Measurements from ENCODE around the gene GPR162. TPM values are rescaled to one million over a fixed set of nuclear protein-coding genes. Genes with fewer than 3 reads are reported as not detected.

Gene GPR162
- total and polyA plus RNA-seq, 2 experiments from 2014 or later = 38.6 to 41.1 TPM

GRCh38 chr12:6774499-6775062 is 47.0 kb upstream of the GPR162 start:
- H3K4me3 ChIP-seq = no peak overlapping the region
- peaks cover 29% of the 10 kb centered on the region for H3K27me3 ChIP-seq
- no peak for DNase-seq (ENCODE audit: low read depth in 1 of 2, low spot score in 1 of 2)
- no peak overlapping the region for H3K27ac ChIP-seq
- H3K4me1 ChIP-seq (ENCODE audit: low read depth) = peaks cover 6% of the 10 kb centered on the region
- no peak for TF ChIP-seq CTCF (IDR thresholded peaks at IDR 0.05; ENCODE audit: low read depth, low read length)
- no peaks in the 10 kb centered on the region for H3K36me3 ChIP-seq
- no peaks in the 10 kb centered on the region for H3K9me3 ChIP-seq (ENCODE audit: low read depth)

DNA sequence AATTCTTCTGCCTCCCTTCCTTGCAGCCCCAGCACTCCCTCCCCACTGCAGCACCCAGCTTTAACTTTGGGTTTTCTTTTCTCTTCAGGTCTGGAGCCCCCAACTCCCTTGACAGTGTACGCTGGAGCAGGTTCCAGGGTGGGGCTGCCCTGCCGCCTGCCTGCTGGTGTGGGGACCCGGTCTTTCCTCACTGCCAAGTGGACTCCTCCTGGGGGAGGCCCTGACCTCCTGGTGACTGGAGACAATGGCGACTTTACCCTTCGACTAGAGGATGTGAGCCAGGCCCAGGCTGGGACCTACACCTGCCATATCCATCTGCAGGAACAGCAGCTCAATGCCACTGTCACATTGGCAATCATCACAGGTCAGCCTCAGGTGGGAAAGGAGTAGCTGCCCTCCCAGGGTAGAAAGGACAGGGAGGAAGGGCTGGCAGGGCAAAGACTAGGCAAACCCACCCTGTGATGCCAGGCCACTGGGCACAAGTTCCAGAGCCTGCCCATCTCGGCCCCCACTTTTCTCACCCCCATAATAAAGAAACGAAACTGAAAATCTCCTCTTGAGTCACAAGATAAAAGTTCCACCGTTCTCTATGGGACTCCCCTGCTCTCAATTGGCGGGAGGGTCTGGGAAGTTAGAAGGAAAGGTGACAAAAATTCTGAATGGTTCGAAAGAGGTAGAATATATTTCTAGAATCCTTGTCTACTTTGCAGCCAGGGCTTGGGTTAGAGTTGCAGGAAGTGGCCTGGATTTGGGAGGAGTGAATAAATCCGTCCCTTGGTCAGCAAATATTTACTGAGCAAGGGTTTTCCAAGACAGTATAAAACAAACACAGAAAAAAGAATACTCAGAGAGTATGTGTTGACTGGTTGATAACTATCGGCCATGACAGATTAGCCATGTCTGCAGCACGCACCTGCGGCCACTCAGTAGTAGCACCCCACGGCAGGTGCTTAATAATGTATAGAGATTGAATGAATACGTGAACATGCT is 46.1 kb upstream of the GPR162 start:
- no peaks in the 10 kb centered on the region for H3K36me3 ChIP-seq
- DNase-seq (ENCODE audit: low read depth in 1 of 2, low spot score in 1 of 2) = no peak
- no peaks in the 10 kb centered on the region for H3K9me3 ChIP-seq (ENCODE audit: low read depth)
- H3K27me3 ChIP-seq = peaks cover 29% of the 10 kb centered on the region
- peaks cover 6% of the 10 kb centered on the region for H3K4me1 ChIP-seq (ENCODE audit: low read depth)
- H3K4me3 ChIP-seq = no peak overlapping the region
- H3K27ac ChIP-seq = no peak overlapping the region
- no peak for TF ChIP-seq CTCF (IDR thresholded peaks at IDR 0.05; ENCODE audit: low read depth, low read length)

DNA sequence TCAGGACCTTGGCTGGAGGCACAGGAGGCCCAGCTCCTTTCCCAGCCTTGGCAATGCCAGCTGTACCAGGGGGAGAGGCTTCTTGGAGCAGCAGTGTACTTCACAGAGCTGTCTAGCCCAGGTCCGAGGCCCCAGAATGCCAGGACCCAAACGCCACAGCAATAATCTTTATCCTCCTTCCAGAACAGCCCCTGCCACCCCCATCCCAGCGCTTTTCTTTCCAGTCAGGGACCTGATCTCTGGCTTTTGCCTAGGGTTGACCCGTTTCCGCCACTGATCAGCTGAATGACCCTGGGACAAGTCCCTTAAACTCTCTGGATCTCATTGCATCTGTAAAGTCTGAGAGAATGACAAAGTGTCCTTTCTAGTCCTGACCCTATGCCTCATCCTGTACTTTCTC is 44.2 kb upstream of the GPR162 start:
- H3K27ac ChIP-seq = no peak overlapping the region

GRCh38 chr12:6778217-6778573 is 43.4 kb upstream of the GPR162 start:
- H3K4me3 ChIP-seq = peak overlapping the region; percentile 32
- H3K27me3 ChIP-seq = peaks cover 15% of the 10 kb centered on the region
- no peak for TF ChIP-seq CTCF (IDR thresholded peaks at IDR 0.05; ENCODE audit: low read depth, low read length)
- H3K4me1 ChIP-seq (ENCODE audit: low read depth) = peaks cover 11% of the 10 kb centered on the region
- H3K36me3 ChIP-seq = no peaks in the 10 kb centered on the region
- H3K27ac ChIP-seq = peak overlapping the region; percentile 26
- peak in 1 of 2 donors; percentile 59 for DNase-seq (ENCODE audit: low read depth in 1 of 2, low spot score in 1 of 2)
- H3K9me3 ChIP-seq (ENCODE audit: low read depth) = no peaks in the 10 kb centered on the region

More for the DNA sequence above, 44.2 kb upstream of the GPR162 start:
- peaks cover 6% of the 10 kb centered on the region for H3K4me1 ChIP-seq (ENCODE audit: low read depth)
- peaks cover 23% of the 10 kb centered on the region for H3K27me3 ChIP-seq
- H3K36me3 ChIP-seq = no peaks in the 10 kb centered on the region
- H3K9me3 ChIP-seq (ENCODE audit: low read depth) = no peaks in the 10 kb centered on the region
- no peak overlapping the region for H3K4me3 ChIP-seq
- no peak for TF ChIP-seq CTCF (IDR thresholded peaks at IDR 0.05; ENCODE audit: low read depth, low read length)
- DNase-seq (ENCODE audit: low read depth in 1 of 2, low spot score in 1 of 2) = no peak

DNA sequence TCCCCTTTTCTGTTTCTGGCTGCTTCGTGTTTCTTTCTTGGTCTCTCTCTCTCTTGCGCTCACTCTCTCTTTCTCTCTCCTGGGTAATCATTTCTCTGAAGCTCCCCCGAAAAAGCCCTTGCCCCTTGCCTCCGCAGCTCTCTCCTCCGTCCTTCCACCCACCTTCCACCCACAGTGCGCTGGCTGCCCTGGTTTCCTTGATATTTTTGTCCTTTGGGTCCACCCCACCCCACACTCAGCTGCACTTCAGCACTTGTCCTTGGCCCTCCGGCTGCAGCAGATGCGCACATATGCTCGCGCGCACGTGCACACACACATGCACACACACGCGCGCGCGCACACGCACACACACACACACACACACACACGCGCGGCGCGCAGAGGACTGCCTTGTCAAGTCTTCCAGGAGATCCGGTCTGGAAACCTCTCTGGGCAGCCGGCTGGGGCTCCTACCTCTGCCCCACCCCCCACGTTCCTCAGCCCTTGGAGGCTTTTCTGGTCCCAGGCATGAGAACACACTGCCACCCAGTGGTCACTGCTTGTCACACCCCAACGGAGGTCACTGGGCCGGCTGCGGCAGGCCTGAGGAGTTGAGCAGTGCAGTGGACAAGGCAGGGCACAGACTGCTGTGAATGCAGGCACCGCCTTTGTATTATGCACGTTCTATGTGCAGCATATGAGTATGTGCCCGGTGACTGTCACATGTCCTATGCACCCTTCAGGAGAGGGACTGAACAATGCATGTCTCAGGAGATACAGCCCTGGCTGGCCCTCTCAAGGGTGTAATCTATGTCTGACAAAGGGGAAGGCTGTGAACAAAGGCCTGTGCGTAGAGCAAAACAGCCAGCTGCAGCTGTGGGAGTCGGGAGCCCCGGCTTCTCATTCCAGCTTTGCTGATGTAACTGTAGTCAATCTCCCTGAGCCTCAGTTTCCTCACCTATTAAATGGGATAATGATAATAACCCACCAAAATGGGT is 42.8 kb upstream of the GPR162 start:
- H3K36me3 ChIP-seq = no peaks in the 10 kb centered on the region
- H3K4me1 ChIP-seq (ENCODE audit: low read depth) = peaks cover 17% of the 10 kb centered on the region
- peak; percentile 96 to 97 for DNase-seq (ENCODE audit: low read depth in 1 of 2, low spot score in 1 of 2)
- H3K27me3 ChIP-seq = peaks cover 8% of the 10 kb centered on the region
- peak overlapping the region; percentile 32 for H3K4me3 ChIP-seq
- peak overlapping the region; percentile 26 for H3K27ac ChIP-seq
- TF ChIP-seq CTCF (IDR thresholded peaks at IDR 0.05; ENCODE audit: low read depth, low read length) = peak; percentile 90
- no peaks in the 10 kb centered on the region for H3K9me3 ChIP-seq (ENCODE audit: low read depth)
